ENCODE results near the gene DUT.

GRCh38 chr15:48385031-48385830, 54.0 kb downstream of the DUT start:
- TF ChIP-seq, protein P1, sequence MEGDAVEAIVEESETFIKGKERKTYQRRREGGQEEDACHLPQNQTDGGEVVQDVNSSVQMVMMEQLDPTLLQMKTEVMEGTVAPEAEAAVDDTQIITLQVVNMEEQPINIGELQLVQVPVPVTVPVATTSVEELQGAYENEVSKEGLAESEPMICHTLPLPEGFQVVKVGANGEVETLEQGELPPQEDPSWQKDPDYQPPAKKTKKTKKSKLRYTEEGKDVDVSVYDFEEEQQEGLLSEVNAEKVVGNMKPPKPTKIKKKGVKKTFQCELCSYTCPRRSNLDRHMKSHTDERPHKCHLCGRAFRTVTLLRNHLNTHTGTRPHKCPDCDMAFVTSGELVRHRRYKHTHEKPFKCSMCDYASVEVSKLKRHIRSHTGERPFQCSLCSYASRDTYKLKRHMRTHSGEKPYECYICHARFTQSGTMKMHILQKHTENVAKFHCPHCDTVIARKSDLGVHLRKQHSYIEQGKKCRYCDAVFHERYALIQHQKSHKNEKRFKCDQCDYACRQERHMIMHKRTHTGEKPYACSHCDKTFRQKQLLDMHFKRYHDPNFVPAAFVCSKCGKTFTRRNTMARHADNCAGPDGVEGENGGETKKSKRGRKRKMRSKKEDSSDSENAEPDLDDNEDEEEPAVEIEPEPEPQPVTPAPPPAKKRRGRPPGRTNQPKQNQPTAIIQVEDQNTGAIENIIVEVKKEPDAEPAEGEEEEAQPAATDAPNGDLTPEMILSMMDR (IDR thresholded peaks at IDR 0.05) = no peak
- no peak for TF ChIP-seq POLR2A (IDR thresholded peaks at IDR 0.05)
